T-cell (primary cell): ENCODE measurements around the gene ARHGAP12. TPM values are rescaled to one million over a fixed set of nuclear protein-coding genes. Genes with fewer than 3 reads are reported as not detected.

Experiments used
- ATAC-seq, 4 experiments: fragments of 200-7000 bp in 3 of 4; fragments of 150-1000 bp in 1 of 4; cut with Tn5 transposase; replicated peaks in 1 of 4; 1 replicate in 3 of 4; 2 replicates in 1 of 4; pipeline ENCODE4 v1.10.0; 2021; ENCODE audit warnings: moderate library complexity in 3 of 4, mild to moderate bottlenecking in 2 of 4, moderate number of reproducible peaks in 1 of 4
- CTCF ChIA-PET, 2 donors: fragments of 300-600 bp; sonication (Branson Sonifier 250); formaldehyde crosslinking; loops; one replicate each; lab custom pipeline; 2022; ENCODE audit warnings: antibody characterized with exemption in 2 of 2; lab: Charles Lee
- POLR2A ChIA-PET, 2 donors: fragments of 300-600 bp; sonication (Branson Sonifier 250); formaldehyde crosslinking; loops; one replicate each; lab custom pipeline; 2022; ENCODE audit warnings: antibody characterized with exemption in 2 of 2; lab: Charles Lee
- DNase-seq, 35 experiments: peaks; one replicate each; pipeline versions ENCODE4 v3.0.0 to v3.0.0-alpha.2; 2013 to 2023
- H3K27ac ChIP-seq: one replicate; pipeline ENCODE4 v1.5.1; 2013; ENCODE audit warnings: low read length
- H3K27me3 ChIP-seq, 2 experiments: replicated peaks in 1 of 2; 1 replicate in 1 of 2; 2 replicates in 1 of 2; pipeline versions ENCODE4 v1.6.1 to v1.7.0; 2013; ENCODE audit warnings: low read length in 1 of 2, mixed read lengths in 1 of 2; ENCODE audit not compliant: control insufficient read depth in 2 of 2, insufficient read depth in 2 of 2; ENCODE audit errors: extremely low read depth in 1 of 2
- H3K36me3 ChIP-seq, 2 donors: 1 replicate in 1 of 2; 2 replicates in 1 of 2; pipeline versions ENCODE4 v1.6.1 to v1.7.0; 2013; ENCODE audit warnings: low read length in 1 of 2; ENCODE audit not compliant: control insufficient read depth in 2 of 2, insufficient read depth in 1 of 2; ENCODE audit errors: extremely low read depth in 1 of 2
- H3K4me1 ChIP-seq, 2 experiments: 1 replicate in 1 of 2; 2 replicates in 1 of 2; pipeline versions ENCODE4 v1.6.1 to v1.7.0; 2013; ENCODE audit warnings: low read length in 2 of 2, mixed read lengths in 1 of 2; ENCODE audit not compliant: insufficient read depth in 2 of 2, control insufficient read depth in 1 of 2; ENCODE audit errors: extremely low read depth in 1 of 2
- H3K4me3 ChIP-seq, 2 donors: 1 replicate in 1 of 2; 2 replicates in 1 of 2; pipeline versions ENCODE4 v1.5.1 to v1.7.0; 2013; ENCODE audit warnings: mild to moderate bottlenecking in 2 of 2, low read length in 1 of 2, moderate library complexity in 1 of 2; ENCODE audit not compliant: control insufficient read depth in 1 of 2; ENCODE audit errors: extremely low read depth in 1 of 2
- H3K9me3 ChIP-seq: 2 replicates; pipeline ENCODE4 v1.7.0; 2013
- H3K27ac Mint-ChIP-seq, 2 donors: one replicate each; pipeline ENCODE4 v1.8.0; 2020 to 2021; ENCODE audit warnings: mild to moderate bottlenecking in 2 of 2, mixed read lengths in 2 of 2
- H3K27me3 Mint-ChIP-seq, 2 donors: one replicate each; pipeline ENCODE4 v1.8.0; 2021 to 2022; ENCODE audit warnings: mixed read lengths in 2 of 2
- H3K36me3 Mint-ChIP-seq: one replicate; pipeline ENCODE4 v1.8.0; 2021; ENCODE audit warnings: mixed read lengths
- H3K4me1 Mint-ChIP-seq, 3 donors: one replicate each; pipeline ENCODE4 v1.8.0; 2020 to 2022; ENCODE audit warnings: mixed read lengths in 3 of 3, mild to moderate bottlenecking in 1 of 3
- H3K4me3 Mint-ChIP-seq, 3 donors: one replicate each; pipeline ENCODE4 v1.8.0; 2020 to 2022; ENCODE audit warnings: mild to moderate bottlenecking in 3 of 3, mixed read lengths in 3 of 3, moderate library complexity in 3 of 3
- H3K9me3 Mint-ChIP-seq, 3 donors: one replicate each; pipeline ENCODE4 v1.8.0; 2020 to 2022; ENCODE audit warnings: mixed read lengths in 3 of 3
- WGBS: methylation state at CpG from one replicate; pipeline ENCODE4 v1.1.5; 2013; ENCODE audit warnings: missing lambda C conversion rate; ENCODE audit not compliant: insufficient coverage; 5-methylcytosine and 5-hydroxymethylcytosine counted together
- total RNA-seq, 35 experiments: library from RNA in 6 of 35; stranded (reverse) in 6 of 35; fragments of 120-200 nt in 1 of 35; gene quantifications; one replicate each; pipeline versions ENCODE4 v1.2.1 to v1.2.4 and lab custom pipeline; 2013 to 2026

ARHGAP12 gene
- total RNA-seq, 5 donors from 2014 or later (not counting 1 experiment from before 2014, with no cell fraction given), result 19.1 to 24.6 (median 23.0) TPM

DNA sequence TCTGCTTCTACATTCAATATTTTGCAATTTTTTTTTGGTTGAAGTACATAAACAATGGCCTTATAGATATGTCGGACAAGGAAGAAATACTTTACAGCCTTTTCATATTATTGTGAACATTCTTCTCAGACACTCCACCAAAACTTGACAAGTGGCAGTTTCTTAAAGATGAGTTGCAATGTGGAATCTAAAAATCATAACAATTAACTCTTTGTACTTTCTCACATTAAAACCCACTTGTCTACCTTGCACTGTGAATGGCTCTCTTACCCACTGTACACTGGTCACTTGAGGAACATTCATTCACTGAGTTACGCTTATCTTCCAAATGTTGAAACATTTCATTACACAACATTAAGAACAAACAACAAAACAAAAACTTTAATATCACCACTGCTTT lies 44.2 kb downstream of the ARHGAP12 start:
- no peak overlapping the region for H3K27ac Mint-ChIP-seq
- H3K4me3 ChIP-seq, result no peak overlapping the region
- peaks cover 27% of the 10 kb centered on the region for H3K36me3 Mint-ChIP-seq
- H3K27me3 Mint-ChIP-seq, result no peaks in the 10 kb centered on the region
- H3K4me1 ChIP-seq, result no peaks in the 10 kb centered on the region
- H3K4me3 Mint-ChIP-seq, result no peak overlapping the region
- no peak for ATAC-seq
- POLR2A ChIA-PET, result interaction anchor here in 1 of 2 donors (0.5 kb wide), 1 partner anchor 12 kb away, joined by 4 read pairs; no protein-coding TSS in a partner anchor
- no CpG with 5 or more reads among the region's 2 CpGs for WGBS
- H3K36me3 ChIP-seq, result no peaks in the 10 kb centered on the region
- CTCF ChIA-PET, result no interaction called here
- no peaks in the 10 kb centered on the region for H3K9me3 Mint-ChIP-seq
- peaks cover 36 to 44% (median 37%) of the 10 kb centered on the region in 3 donors for H3K4me1 Mint-ChIP-seq
- DNase-seq, result no peak
- no peaks in the 10 kb centered on the region for H3K9me3 ChIP-seq
- no peaks in the 10 kb centered on the region for H3K27me3 ChIP-seq
- no peak overlapping the region for H3K27ac ChIP-seq

DNA sequence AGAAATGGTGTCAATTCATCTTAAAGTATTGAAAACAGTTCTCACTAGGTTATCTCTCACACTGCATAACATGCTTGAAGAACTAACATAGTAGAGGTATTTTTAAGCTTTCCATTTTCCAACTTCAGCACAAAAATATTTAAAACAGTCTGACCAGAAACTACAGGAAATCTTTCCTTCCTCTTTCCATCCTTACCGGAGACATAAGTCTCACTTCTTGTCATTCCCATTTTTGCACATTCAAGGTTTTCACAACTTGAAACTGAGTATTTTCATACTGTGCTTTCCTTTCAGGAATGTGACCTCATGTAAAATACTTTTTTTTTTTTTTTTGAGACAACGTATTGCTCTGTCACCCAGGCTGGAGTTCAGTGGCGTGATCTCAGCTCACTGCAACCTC lies 45.2 kb downstream of the ARHGAP12 start:
- no peaks in the 10 kb centered on the region for H3K36me3 ChIP-seq
- Mint-ChIP-seq H3K27ac (no peak overlapping the region), H3K27me3 (no peaks in the 10 kb centered on the region), H3K9me3 (no peaks in the 10 kb centered on the region), H3K4me1 (peaks cover 31 to 43% (median 37%) of the 10 kb centered on the region in 3 donors), H3K36me3 (peaks cover 27% of the 10 kb centered on the region), H3K4me3 (no peak overlapping the region)
- H3K4me3 ChIP-seq, result no peak overlapping the region
- H3K4me1 ChIP-seq, result no peaks in the 10 kb centered on the region
- POLR2A ChIA-PET, result interaction anchor here in 1 of 2 donors (0.7 kb wide), 2 partner anchors 8 to 184 kb away, joined by 6 to 8 read pairs; no protein-coding TSS in a partner anchor
- DNase-seq, result no peak
- CTCF ChIA-PET, result no interaction called here
- 72% methylated on average over 3 of the region's 3 CpGs for WGBS
- no peak overlapping the region for H3K27ac ChIP-seq
- H3K27me3 ChIP-seq, result no peaks in the 10 kb centered on the region
- no peak for ATAC-seq
- H3K9me3 ChIP-seq, result no peaks in the 10 kb centered on the region

DNA sequence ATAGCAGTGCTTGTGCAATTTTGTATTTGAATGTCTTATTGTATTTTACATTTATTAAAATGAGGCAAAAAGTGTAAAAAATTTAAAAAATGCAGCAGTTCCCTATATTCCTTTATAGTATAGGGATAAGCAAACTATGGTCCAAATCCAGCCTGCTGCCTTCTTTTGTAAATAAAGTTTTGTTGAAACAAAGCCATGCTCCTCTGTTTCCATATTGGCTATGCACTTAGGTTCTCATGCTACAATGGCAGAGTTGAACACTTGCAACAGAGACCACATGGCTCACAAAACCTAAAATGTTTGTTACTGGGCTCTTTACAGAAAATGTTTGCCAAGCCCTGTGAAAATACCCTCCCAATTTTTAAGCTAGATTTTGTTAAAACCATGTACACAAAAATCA lies 50.1 kb downstream of the ARHGAP12 start:
- ChIA-PET CTCF (interaction anchor here in 1 of 2 donors (1.3 kb wide), 1 partner anchor 16 kb away, joined by 4 read pairs; no protein-coding TSS in a partner anchor), POLR2A (interaction anchor here in 1 of 2 donors (0.6 kb wide), 1 partner anchor 26 kb away, joined by 8 read pairs; no protein-coding TSS in a partner anchor)
- Mint-ChIP-seq H3K4me3 (no peak overlapping the region), H3K27ac (no peak overlapping the region), H3K27me3 (no peaks in the 10 kb centered on the region), H3K4me1 (peaks cover 30 to 40% (median 36%) of the 10 kb centered on the region in 3 donors), H3K9me3 (no peaks in the 10 kb centered on the region), H3K36me3 (peaks cover 12% of the 10 kb centered on the region)
- no peaks in the 10 kb centered on the region for H3K4me1 ChIP-seq
- H3K27me3 ChIP-seq, result no peaks in the 10 kb centered on the region
- no peak overlapping the region for H3K27ac ChIP-seq
- no peak for DNase-seq
- no peaks in the 10 kb centered on the region for H3K36me3 ChIP-seq
- H3K4me3 ChIP-seq, result no peak overlapping the region
- no peak for ATAC-seq
- H3K9me3 ChIP-seq, result no peaks in the 10 kb centered on the region

GRCh38 chr10:31876652-31877352 lies 51.8 kb downstream of the ARHGAP12 start:
- no CpG with 5 or more reads among the region's 6 CpGs for WGBS
- DNase-seq (peak in 1 of 35 experiments; percentile 2), ATAC-seq (no peak)
- Mint-ChIP-seq H3K9me3 (no peaks in the 10 kb centered on the region), H3K36me3 (peaks cover 9% of the 10 kb centered on the region), H3K4me1 (peaks cover 31 to 37% (median 34%) of the 10 kb centered on the region in 3 donors), H3K4me3 (no peak overlapping the region), H3K27ac (no peak overlapping the region), H3K27me3 (no peaks in the 10 kb centered on the region)
- Histone ChIP-seq H3K27me3 (no peaks in the 10 kb centered on the region), H3K9me3 (no peaks in the 10 kb centered on the region), H3K4me1 (no peaks in the 10 kb centered on the region), H3K4me3 (no peak overlapping the region), H3K36me3 (no peaks in the 10 kb centered on the region), H3K27ac (no peak overlapping the region)
- ChIA-PET POLR2A (no interaction called here), CTCF (interaction anchor here (0.5 to 1.4 kb wide), 2 partner anchors 15 to 130 kb away, joined by 6 to 7 read pairs; no protein-coding TSS in a partner anchor)

GRCh38 chr10:31875608-31876007 lies 53.0 kb downstream of the ARHGAP12 start:
- H3K27me3 ChIP-seq, result no peaks in the 10 kb centered on the region
- ChIA-PET CTCF (interaction anchor here in 1 of 2 donors (0.6 kb wide), 1 partner anchor 71 kb away, joined by 4 read pairs; no protein-coding TSS in a partner anchor), POLR2A (no interaction called here)
- ATAC-seq (no peak), DNase-seq (no peak)
- Mint-ChIP-seq H3K36me3 (peaks cover 7% of the 10 kb centered on the region), H3K4me1 (peaks cover 31 to 37% (median 32%) of the 10 kb centered on the region in 3 donors), H3K4me3 (no peak overlapping the region), H3K9me3 (no peaks in the 10 kb centered on the region), H3K27me3 (no peaks in the 10 kb centered on the region), H3K27ac (no peak overlapping the region)
- WGBS, result 59% methylated on average over 2 of the region's 2 CpGs
- no peaks in the 10 kb centered on the region for H3K9me3 ChIP-seq
- H3K36me3 ChIP-seq, result no peaks in the 10 kb centered on the region
- H3K4me3 ChIP-seq, result no peak overlapping the region
- H3K4me1 ChIP-seq, result no peaks in the 10 kb centered on the region
- H3K27ac ChIP-seq, result no peak overlapping the region

DNA sequence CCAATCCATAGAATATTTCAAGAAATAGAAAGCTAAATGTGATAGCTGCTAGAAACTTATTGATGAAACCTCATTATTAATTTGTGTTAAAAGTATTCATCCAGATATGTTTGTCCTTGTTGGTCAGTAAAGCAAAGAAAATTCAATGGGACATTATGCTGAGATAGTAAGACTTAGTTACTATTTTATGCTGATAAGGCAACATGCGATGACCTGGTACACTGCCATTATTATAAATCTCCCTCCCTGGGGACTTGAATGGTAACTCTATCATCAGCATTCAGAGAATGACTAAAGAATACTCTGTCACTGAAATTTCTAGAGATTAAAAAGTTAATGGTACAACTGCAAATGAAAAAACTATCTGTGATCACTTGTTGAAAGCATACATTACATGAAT lies 54.9 kb downstream of the ARHGAP12 start:
- Mint-ChIP-seq H3K27me3 (no peaks in the 10 kb centered on the region), H3K4me1 (peaks cover 27 to 32% (median 29%) of the 10 kb centered on the region in 3 donors), H3K4me3 (no peak overlapping the region), H3K27ac (no peak overlapping the region), H3K36me3 (peaks cover 3% of the 10 kb centered on the region), H3K9me3 (no peaks in the 10 kb centered on the region)
- CTCF ChIA-PET, result interaction anchor here in 1 of 2 donors (0.6 kb wide), 1 partner anchor 21 kb away, joined by 8 read pairs; no protein-coding TSS in a partner anchor
- no peak overlapping the region for H3K4me3 ChIP-seq
- H3K27ac ChIP-seq, result no peak overlapping the region
- no peak for ATAC-seq
- H3K9me3 ChIP-seq, result no peaks in the 10 kb centered on the region
- no CpG with 5 or more reads among the region's 1 CpG for WGBS
- POLR2A ChIA-PET, result no interaction called here
- H3K36me3 ChIP-seq, result no peaks in the 10 kb centered on the region
- H3K4me1 ChIP-seq, result no peaks in the 10 kb centered on the region
- DNase-seq, result no peak
- no peaks in the 10 kb centered on the region for H3K27me3 ChIP-seq
